NCI-H748 (cell line): ENCODE measurements around the gene RIIAD1.

Source experiments
- DNase-seq: peaks from one replicate; lab custom pipeline; 2025; ENCODE audit not compliant: unreplicated experiment; lab: John Stamatoyannopoulos, UW

Gene RIIAD1

GRCh38 chr1:151710187-151710840, 11.0 kb upstream of the RIIAD1 start:
- DNase-seq: peak; percentile 97

- DNase-seq: no peak
These were observed 10.1 kb upstream of the RIIAD1 start for GRCh38 chr1:151711044-151711800.

- DNase-seq: peak; percentile 94
These were observed 9.4 kb upstream of the RIIAD1 start for GRCh38 chr1:151711951-151712350.

- no peak for DNase-seq
These were observed 8.3 kb upstream of the RIIAD1 start for GRCh38 chr1:151713044-151713443.

- DNase-seq: no peak
These were observed 7.4 kb upstream of the RIIAD1 start for GRCh38 chr1:151713874-151714273.

- no peak for DNase-seq
These were observed 6.2 kb upstream of the RIIAD1 start for GRCh38 chr1:151714820-151715725.

GRCh38 chr1:151715726-151716404, 5.5 kb upstream of the RIIAD1 start:
- peak; percentile 79 for DNase-seq

GRCh38 chr1:151716405-151716762, 4.9 kb upstream of the RIIAD1 start:
- DNase-seq: no peak

GRCh38 chr1:151716771-151717631, 4.3 kb upstream of the RIIAD1 start, which contains the start of gene CELF3:
Gene CELF3 (minus strand): TSS chr1:151716803. CDS start chr1:151716020, 783 bp downstream.
- peak; percentile 99 for DNase-seq

- DNase-seq: no peak
These were observed 3.3 kb upstream of the RIIAD1 start for GRCh38 chr1:151718011-151718431.

GRCh38 chr1:151718666-151719065, 2.7 kb upstream of the RIIAD1 start:
- no peak for DNase-seq

- no peak for DNase-seq
These were observed 1.2 kb upstream of the RIIAD1 start for GRCh38 chr1:151720125-151720524.

GRCh38 chr1:151720554-151720953, 768 bp upstream of the RIIAD1 start:
- DNase-seq: no peak

- no peak for DNase-seq
These were observed 627 bp downstream of the RIIAD1 start for GRCh38 chr1:151721788-151722510.

- DNase-seq: no peak
These were observed 2.5 kb downstream of the RIIAD1 start for GRCh38 chr1:151723726-151724370.

GRCh38 chr1:151728151-151729054, 7.1 kb downstream of the RIIAD1 start:
- DNase-seq: no peak

GRCh38 chr1:151729157-151729965, 8.0 kb downstream of the RIIAD1 start:
- DNase-seq: no peak
